Activated naive CD8-positive, alpha-beta T cell treated with anti-CD3 and anti-CD28 coated beads for 36 hours (primary cell): ENCODE data around the gene TFDP2. TPM values are rescaled to one million over a fixed set of nuclear protein-coding genes. Genes with fewer than 3 reads are reported as not detected.
"Not testable (repeated sequence)": the region's sequence is repeated elsewhere in the genome, so short reads cannot be mapped to it uniquely, and the experiment has no call there.

Source experiments
- DNase-seq: peaks from one replicate; pipeline ENCODE4 v3.0.0; 2021
- H3K27ac Mint-ChIP-seq: one replicate; pipeline ENCODE4 v1.8.0; 2022; ENCODE audit warnings: mild to moderate bottlenecking, moderate library complexity, mixed read lengths
- H3K27me3 Mint-ChIP-seq: one replicate; pipeline ENCODE4 v1.8.0; 2022; ENCODE audit warnings: mild to moderate bottlenecking, mixed read lengths
- H3K36me3 Mint-ChIP-seq: one replicate; pipeline ENCODE4 v1.8.0; 2021; ENCODE audit warnings: mild to moderate bottlenecking, mixed read lengths
- H3K4me1 Mint-ChIP-seq: one replicate; pipeline ENCODE4 v1.8.0; 2021; ENCODE audit warnings: mixed read lengths
- H3K4me3 Mint-ChIP-seq: one replicate; pipeline ENCODE4 v1.8.0; 2022; ENCODE audit warnings: mild to moderate bottlenecking, moderate library complexity, mixed read lengths
- H3K9me3 Mint-ChIP-seq: one replicate; pipeline ENCODE4 v1.8.0; 2022; ENCODE audit warnings: mixed read lengths
- total RNA-seq, 2 experiments: library from RNA; stranded (reverse); gene quantifications; one replicate each; pipeline ENCODE4 v1.2.3, GENCODE V29; 2021

TFDP2 gene
- total RNA-seq, 2 experiments from 2014 or later: 28.1 to 32.0 TPM

DNA sequence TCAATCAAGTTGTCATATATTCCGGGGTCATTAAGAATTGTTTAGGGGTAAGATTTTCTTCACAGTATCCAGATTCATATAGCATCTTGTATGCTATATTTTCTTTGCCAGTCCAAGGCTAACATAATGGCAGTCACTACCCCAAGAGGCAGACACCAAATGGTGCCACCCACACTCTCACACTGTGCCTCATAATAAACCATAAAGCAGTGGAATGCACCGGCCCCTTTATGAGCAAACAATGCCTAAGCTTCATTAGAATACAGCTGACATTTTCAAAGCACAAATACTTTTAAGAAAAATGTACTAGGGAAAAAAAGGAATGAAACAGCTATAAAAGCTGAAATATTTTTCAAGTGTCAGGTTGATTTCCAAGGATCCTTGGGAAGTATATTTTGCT is 121.6 kb downstream of the TFDP2 start:
- Mint-ChIP-seq H3K27me3 (no peaks in the 10 kb centered on the region), H3K4me3 (peak overlapping the region; percentile 78), H3K9me3 (no peaks in the 10 kb centered on the region), H3K36me3 (peaks cover 9% of the 10 kb centered on the region), H3K4me1 (peaks cover 25% of the 10 kb centered on the region), H3K27ac (peak overlapping the region; percentile 51)
- DNase-seq: peak; percentile 27

- peaks cover 27% of the 10 kb centered on the region for H3K4me1 Mint-ChIP-seq
These were observed 122.0 kb downstream of the TFDP2 start for GRCh38 chr3:142027300-142027699.

DNA sequence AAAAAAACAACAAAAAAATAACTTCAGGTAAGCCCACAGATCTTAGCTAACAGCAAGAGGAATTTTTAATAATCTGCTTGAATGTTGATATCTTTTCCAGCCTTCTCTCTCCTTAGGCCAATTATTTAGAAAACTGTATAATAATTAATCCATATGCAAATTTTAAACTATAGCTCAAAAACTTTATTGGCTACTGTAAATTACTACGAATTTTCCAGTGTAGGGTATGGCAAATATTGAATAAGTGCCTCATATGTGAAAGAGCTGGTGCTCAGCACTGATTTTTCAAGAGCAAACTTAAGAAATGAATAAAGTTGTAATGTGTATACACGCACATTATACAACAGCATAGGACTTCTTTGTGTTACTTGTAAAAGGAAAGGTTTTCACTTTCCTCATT is 123.0 kb downstream of the TFDP2 start:
- no peaks in the 10 kb centered on the region for H3K9me3 Mint-ChIP-seq
- H3K36me3 Mint-ChIP-seq: peaks cover 9% of the 10 kb centered on the region
- no peak overlapping the region for H3K4me3 Mint-ChIP-seq
- no peaks in the 10 kb centered on the region for H3K27me3 Mint-ChIP-seq
- no peak for DNase-seq
- H3K27ac Mint-ChIP-seq: no peak overlapping the region
- H3K4me1 Mint-ChIP-seq: peaks cover 35% of the 10 kb centered on the region

More at GRCh38 chr3:142027300-142027699, 122.0 kb downstream of the TFDP2 start:
- Mint-ChIP-seq H3K4me3 (peak overlapping the region; percentile 78), H3K36me3 (peaks cover 9% of the 10 kb centered on the region), H3K9me3 (no peaks in the 10 kb centered on the region), H3K27me3 (no peaks in the 10 kb centered on the region), H3K27ac (peak overlapping the region; percentile 43)
- no peak for DNase-seq

GRCh38 chr3:142022381-142022780 is 127.0 kb downstream of the TFDP2 start:
- peaks cover 13% of the 10 kb centered on the region for H3K36me3 Mint-ChIP-seq
- H3K4me1 Mint-ChIP-seq: peaks cover 26% of the 10 kb centered on the region
- no peak overlapping the region for H3K27ac Mint-ChIP-seq
- H3K27me3 Mint-ChIP-seq: no peaks in the 10 kb centered on the region
- no peak overlapping the region for H3K4me3 Mint-ChIP-seq
- H3K9me3 Mint-ChIP-seq: no peaks in the 10 kb centered on the region
- no peak for DNase-seq

DNA sequence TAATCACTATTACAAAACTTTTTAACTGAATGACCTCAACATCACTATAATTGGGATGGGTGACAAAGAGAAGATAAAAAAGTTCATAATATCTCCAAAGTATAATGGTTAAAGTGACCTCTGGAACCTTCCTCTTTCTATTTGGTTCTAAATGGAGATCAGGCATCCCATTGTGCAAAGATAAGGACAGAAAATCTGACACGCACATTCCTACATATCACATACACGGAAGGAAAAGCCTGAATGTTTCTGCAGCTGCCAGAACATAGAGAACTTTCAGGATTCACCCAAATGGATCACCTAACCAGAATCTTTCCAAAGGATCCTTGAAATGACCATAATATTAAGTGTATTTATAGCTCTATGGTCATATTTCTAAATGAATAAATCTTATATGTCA is 128.2 kb downstream of the TFDP2 start:
- Mint-ChIP-seq H3K4me3 (no peak overlapping the region), H3K4me1 (peaks cover 20% of the 10 kb centered on the region), H3K9me3 (no peaks in the 10 kb centered on the region), H3K36me3 (peaks cover 9% of the 10 kb centered on the region), H3K27me3 (no peaks in the 10 kb centered on the region), H3K27ac (no peak overlapping the region)
- DNase-seq: no peak

DNA sequence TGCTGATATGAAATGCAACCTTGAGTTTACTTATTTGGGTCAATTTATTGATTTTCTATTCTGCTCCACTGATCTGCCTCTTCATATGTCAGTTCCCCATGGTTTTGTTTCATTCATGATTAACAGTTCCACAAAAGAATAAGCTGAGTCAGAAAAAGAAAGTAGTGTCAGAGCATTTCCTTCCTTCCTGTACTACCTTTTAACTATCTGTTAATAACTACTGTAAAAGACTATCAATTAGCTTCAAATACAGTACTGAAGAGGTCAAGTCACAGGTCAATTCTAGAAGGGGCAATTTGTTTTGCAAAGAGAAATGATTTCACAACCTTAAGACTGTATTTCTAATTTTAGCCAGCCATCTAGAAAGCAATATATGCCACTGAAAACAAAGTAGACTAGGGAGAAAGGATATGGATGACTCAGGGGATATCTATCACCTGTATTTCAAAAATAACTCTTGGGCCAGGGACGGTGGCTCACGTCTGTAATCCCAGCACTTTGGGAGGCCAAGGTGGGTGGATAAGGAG is 129.5 kb downstream of the TFDP2 start:
- H3K4me1 Mint-ChIP-seq: peaks cover 16% of the 10 kb centered on the region
- H3K4me3 Mint-ChIP-seq: no peak overlapping the region
- no peak for DNase-seq
- H3K9me3 Mint-ChIP-seq: no peaks in the 10 kb centered on the region
- H3K36me3 Mint-ChIP-seq: peaks cover 6% of the 10 kb centered on the region
- no peak overlapping the region for H3K27ac Mint-ChIP-seq
- no peaks in the 10 kb centered on the region for H3K27me3 Mint-ChIP-seq

DNA sequence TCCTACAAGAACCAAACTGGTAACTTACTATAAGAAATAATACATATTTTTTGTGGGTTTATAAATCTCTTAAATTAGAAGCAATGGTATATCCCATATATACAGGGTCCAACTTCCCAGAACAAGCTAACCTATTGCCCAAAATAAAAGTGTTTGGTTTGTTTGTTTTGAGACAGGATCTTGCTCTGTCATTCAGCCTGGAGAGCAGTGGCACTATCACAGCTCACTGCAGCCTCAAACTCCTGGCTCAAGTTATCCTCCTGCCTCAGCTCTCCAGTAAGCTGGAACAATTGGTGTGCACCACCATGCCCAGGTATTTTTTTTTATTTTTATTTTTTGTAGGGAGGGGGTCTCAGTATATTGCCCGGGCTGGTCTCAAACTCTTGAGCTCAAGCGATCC is 135.4 kb downstream of the TFDP2 start:
- DNase-seq: no peak
- Mint-ChIP-seq H3K36me3 (no peaks in the 10 kb centered on the region), H3K27me3 (no peaks in the 10 kb centered on the region), H3K27ac (no peak overlapping the region), H3K4me1 (no peaks in the 10 kb centered on the region), H3K4me3 (no peak overlapping the region), H3K9me3 (no peaks in the 10 kb centered on the region)

GRCh38 chr3:142013326-142013980 is 135.9 kb downstream of the TFDP2 start:
- no peaks in the 10 kb centered on the region for H3K36me3 Mint-ChIP-seq
- H3K4me3 Mint-ChIP-seq: no peak overlapping the region
- H3K4me1 Mint-ChIP-seq: no peaks in the 10 kb centered on the region
- no peaks in the 10 kb centered on the region for H3K9me3 Mint-ChIP-seq
- H3K27ac Mint-ChIP-seq: no peak overlapping the region
- DNase-seq: no peak
- H3K27me3 Mint-ChIP-seq: no peaks in the 10 kb centered on the region

DNA sequence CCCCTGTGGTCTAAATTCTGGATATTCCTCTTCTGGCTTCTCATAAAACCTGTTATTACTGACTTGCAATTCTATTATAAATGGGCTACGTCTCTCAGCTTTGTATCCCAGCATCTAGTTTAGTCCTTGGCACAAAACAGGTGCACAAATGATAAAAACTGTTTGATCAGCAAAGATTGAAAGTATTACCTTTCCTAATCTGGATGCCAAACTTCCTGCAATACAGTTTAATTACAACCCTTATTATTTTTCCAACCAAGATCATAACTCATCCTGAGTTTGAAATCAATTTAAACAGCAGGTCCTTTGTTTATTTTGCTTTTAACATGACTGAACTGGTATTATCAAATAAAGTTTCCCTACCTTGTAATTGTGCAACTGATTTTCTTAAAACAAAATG is 140.3 kb downstream of the TFDP2 start:
- Mint-ChIP-seq H3K9me3 (no peaks in the 10 kb centered on the region), H3K4me3 (no peak overlapping the region), H3K27me3 (no peaks in the 10 kb centered on the region), H3K27ac (no peak overlapping the region), H3K36me3 (no peaks in the 10 kb centered on the region), H3K4me1 (no peaks in the 10 kb centered on the region)
- DNase-seq: no peak

DNA sequence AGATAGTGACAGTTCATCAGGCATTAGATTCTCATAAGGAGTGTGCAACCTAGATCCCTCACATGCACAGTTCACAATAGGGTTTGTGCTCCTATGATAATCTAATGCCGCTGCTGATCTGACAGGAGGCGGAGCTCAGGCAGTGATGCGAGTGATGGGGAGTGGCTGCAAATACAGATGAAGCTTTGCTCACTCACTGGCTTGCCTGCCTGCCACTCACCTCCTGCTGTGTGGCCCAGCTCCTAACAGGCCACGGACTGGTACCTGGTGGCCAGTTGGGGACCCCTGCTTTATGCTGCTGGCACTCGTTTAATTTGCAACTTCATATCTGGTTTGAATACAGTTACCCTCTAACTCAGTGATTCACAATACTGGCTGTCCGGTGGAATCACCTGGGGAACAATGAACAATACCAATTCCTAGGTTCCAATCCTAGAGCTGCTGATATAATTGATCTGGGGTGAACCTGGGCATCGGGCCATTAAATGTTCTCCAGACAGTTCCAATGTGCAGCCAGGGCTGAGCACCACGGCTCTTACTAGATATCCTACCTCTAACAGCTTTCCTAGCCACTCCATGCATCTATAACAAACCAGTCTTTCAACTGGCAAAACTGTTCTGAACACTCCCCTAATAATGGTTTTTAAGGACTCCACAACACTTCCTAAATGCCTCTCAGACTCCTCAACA is 141.5 kb downstream of the TFDP2 start:
- no peaks in the 10 kb centered on the region for H3K27me3 Mint-ChIP-seq
- no peak for DNase-seq

GRCh38 chr3:142004957-142005356 is 144.4 kb downstream of the TFDP2 start:
- not testable (repeated sequence) for H3K36me3 Mint-ChIP-seq, H3K4me1 Mint-ChIP-seq, H3K27me3 Mint-ChIP-seq, H3K27ac Mint-ChIP-seq, DNase-seq, H3K4me3 Mint-ChIP-seq, H3K9me3 Mint-ChIP-seq

More for the DNA sequence above, 141.5 kb downstream of the TFDP2 start:
- no peaks in the 10 kb centered on the region for H3K36me3 Mint-ChIP-seq
- peak overlapping the region; percentile 4 for H3K27ac Mint-ChIP-seq
- H3K4me1 Mint-ChIP-seq: no peaks in the 10 kb centered on the region
- H3K4me3 Mint-ChIP-seq: no peak overlapping the region
- H3K9me3 Mint-ChIP-seq: no peaks in the 10 kb centered on the region

- H3K36me3 Mint-ChIP-seq: no peaks in the 10 kb centered on the region
- no peaks in the 10 kb centered on the region for H3K9me3 Mint-ChIP-seq
- no peaks in the 10 kb centered on the region for H3K27me3 Mint-ChIP-seq
- H3K4me3 Mint-ChIP-seq: no peak overlapping the region
- no peak for DNase-seq
- H3K4me1 Mint-ChIP-seq: no peaks in the 10 kb centered on the region
- H3K27ac Mint-ChIP-seq: no peak overlapping the region
These were observed 145.3 kb downstream of the TFDP2 start for GRCh38 chr3:142004025-142004424.

DNA sequence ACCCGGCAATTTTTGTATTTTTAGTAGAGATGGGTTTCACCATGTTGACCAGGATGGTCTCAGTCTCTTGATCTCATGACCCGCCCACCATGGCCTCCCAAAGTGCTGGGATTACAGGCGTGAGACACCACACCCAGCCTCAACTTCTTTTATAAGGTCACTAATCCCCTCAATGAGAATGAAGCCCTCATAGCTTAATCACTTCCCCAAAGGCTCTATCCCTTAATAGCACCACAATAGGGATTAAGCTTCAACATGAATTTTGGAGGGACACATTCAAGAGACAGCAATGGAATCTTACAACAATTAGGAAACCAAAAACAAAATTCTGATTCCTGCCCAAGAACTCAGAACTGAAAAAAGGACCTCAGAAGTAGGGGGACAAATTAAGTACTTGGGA is 146.1 kb downstream of the TFDP2 start:
- no peaks in the 10 kb centered on the region for H3K9me3 Mint-ChIP-seq

DNA sequence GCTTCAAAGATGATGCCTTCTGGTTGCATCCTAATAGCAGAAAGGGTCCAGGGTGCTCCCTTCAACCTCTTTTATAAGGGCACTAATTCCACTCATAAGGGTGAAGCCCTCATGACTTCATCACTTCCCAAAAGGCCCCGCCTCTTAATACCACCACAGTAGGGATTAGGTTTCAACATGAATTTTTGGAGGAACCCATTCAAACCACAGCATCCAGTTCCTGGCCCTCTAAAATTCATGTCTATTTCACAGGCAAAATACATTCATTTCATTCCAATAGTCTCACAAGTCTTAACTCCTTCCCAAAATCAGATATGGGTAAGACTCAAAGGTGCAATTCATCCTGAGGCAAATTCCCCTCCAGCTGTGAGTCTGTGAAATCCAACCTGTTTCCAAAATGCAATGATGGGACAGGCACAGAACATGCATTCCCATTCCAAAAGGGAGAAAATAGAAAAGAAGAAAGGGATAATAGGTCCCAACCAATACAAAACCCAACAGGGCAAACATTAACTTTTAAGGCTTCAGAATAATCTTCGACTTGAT is 148.9 kb downstream of the TFDP2 start:
- H3K4me3 Mint-ChIP-seq: no peak overlapping the region
- H3K4me1 Mint-ChIP-seq: no peaks in the 10 kb centered on the region
- no peaks in the 10 kb centered on the region for H3K27me3 Mint-ChIP-seq
- no peaks in the 10 kb centered on the region for H3K36me3 Mint-ChIP-seq
- no peak for DNase-seq
- H3K27ac Mint-ChIP-seq: no peak overlapping the region
- H3K9me3 Mint-ChIP-seq: no peaks in the 10 kb centered on the region

More for the DNA sequence above, 146.1 kb downstream of the TFDP2 start:
- Mint-ChIP-seq H3K36me3 (no peaks in the 10 kb centered on the region), H3K27me3 (no peaks in the 10 kb centered on the region), H3K27ac (no peak overlapping the region), H3K4me1 (no peaks in the 10 kb centered on the region), H3K4me3 (no peak overlapping the region)
- DNase-seq: no peak

DNA sequence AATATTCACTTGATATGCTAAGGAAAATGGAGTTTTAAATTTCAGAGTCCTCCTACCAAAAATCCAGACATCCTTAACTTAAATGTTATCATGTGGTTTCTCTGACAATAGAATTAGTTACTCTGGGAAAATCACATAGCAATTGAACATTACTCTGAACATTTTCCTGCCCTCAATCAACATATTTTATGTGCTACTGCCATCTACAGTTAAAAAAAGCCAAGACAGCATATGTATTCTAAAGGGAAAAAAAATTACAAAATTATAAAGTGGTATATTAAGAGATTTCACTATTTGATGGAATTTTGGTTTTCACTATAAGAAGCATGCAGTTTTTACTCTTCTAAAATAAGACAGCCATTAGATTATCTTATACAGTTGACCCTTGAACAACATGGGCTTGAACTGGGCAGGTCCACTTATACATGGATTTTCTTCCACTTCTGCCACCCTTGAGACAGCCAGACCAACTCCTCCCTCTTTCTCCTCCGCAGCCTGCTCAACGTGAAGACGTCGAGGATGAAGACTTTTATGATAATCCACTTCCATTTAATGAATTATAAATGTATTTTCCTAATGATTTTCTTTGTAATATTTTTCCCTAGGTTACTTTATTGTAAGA is 150.6 kb downstream of the TFDP2 start:
- H3K4me3 Mint-ChIP-seq: no peak overlapping the region
- H3K27me3 Mint-ChIP-seq: no peaks in the 10 kb centered on the region
- no peaks in the 10 kb centered on the region for H3K4me1 Mint-ChIP-seq
- H3K36me3 Mint-ChIP-seq: no peaks in the 10 kb centered on the region
- no peak overlapping the region for H3K27ac Mint-ChIP-seq
- no peak for DNase-seq
- H3K9me3 Mint-ChIP-seq: no peaks in the 10 kb centered on the region
